ENCODE measurements around the gene HM13.

Gene HM13

DNA sequence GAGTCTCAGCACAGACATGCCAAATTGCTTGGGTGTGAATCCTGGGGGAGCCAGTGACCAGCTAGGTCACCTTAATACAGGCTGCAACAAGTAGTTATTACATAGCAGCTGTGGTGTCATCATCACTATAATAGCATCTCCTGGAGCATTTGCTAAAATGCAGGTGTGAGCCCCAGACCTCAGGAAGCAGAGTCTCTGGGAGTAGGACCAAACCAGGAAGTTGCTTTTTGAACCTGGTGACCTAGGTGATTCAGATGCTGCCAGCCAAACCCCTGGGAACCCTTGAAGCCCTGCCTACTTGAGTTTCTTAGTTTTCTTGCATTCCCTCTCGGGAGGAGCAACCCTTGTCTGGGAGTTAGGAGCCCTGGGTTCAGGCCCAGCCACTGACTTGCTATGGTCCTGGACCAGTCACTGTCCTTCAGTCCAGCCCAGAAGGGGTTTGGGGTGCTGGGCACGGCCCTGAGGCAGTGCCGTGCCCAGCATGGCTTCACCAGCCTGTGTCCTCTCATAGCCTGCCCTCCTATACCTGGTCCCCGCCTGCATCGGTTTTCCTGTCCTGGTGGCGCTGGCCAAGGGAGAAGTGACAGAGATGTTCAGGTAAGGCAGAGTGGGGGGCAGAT is 51.6 kb downstream of the HM13 start:
- H3K4me2 ChIP-seq, result no peak overlapping the region
- no peak overlapping the region for H3K4me3 ChIP-seq
- H3K4me1 ChIP-seq, result peaks cover 22% of the 10 kb centered on the region; the same call in 1 of the 2 replicates
- no peak for TF ChIP-seq Cebpa-rat (IDR thresholded peaks at IDR 0.05)
- H3K27ac ChIP-seq, result no peak overlapping the region
- no peaks in the 10 kb centered on the region for H3K27me3 ChIP-seq
- H4K20me1 ChIP-seq, result peaks cover 56% of the 10 kb centered on the region
- no peaks in the 10 kb centered on the region for H3K9me3 ChIP-seq
- no peak overlapping the region for H3K9ac ChIP-seq
- peaks cover 90% of the 10 kb centered on the region for H3K36me3 ChIP-seq

DNA sequence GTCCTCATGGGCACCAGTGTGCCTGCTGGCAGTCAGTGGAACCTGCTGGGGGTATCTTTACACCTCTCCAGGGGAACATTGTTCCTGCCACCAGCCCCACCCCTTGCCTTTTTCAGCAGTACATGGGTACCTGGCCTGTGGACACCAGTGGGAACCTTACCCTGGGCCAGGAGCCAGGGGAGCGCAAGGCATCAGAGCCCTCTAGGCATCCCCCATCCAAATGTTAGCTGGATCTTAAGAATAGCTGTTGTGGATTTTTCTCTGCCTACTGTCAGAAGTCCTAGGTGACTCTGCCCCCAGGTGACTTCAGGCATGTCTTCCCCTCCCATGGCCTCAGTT is 52.0 kb downstream of the HM13 start:
- Histone ChIP-seq H3K4me3 (no peak overlapping the region), H3K36me3 (peaks cover 87% of the 10 kb centered on the region), H3K9ac (no peak overlapping the region), H3K4me2 (no peak overlapping the region), H3K27ac (no peak overlapping the region), H4K20me1 (peaks cover 53% of the 10 kb centered on the region), H3K9me3 (no peaks in the 10 kb centered on the region), H3K27me3 (no peaks in the 10 kb centered on the region), H3K4me1 (peaks cover 22% of the 10 kb centered on the region; the same call in 1 of the 2 replicates)
- no peak for TF ChIP-seq Cebpa-rat (IDR thresholded peaks at IDR 0.05)

- TF ChIP-seq Cebpa-rat (IDR thresholded peaks at IDR 0.05), result no peak
- Histone ChIP-seq H3K9me3 (no peaks in the 10 kb centered on the region), H3K4me1 (peaks cover 22% of the 10 kb centered on the region; the same call in 1 of the 2 replicates), H3K4me3 (no peak overlapping the region), H3K27me3 (no peaks in the 10 kb centered on the region), H3K27ac (no peak overlapping the region), H3K4me2 (no peak overlapping the region), H3K36me3 (peaks cover 81% of the 10 kb centered on the region), H4K20me1 (peaks cover 50% of the 10 kb centered on the region), H3K9ac (no peak overlapping the region)
Observed at GRCh38 chr20:31566658-31567379, 52.6 kb downstream of the HM13 start.

GRCh38 chr20:31567380-31567720 is 53.1 kb downstream of the HM13 start:
- H3K9me3 ChIP-seq, result no peaks in the 10 kb centered on the region

DNA sequence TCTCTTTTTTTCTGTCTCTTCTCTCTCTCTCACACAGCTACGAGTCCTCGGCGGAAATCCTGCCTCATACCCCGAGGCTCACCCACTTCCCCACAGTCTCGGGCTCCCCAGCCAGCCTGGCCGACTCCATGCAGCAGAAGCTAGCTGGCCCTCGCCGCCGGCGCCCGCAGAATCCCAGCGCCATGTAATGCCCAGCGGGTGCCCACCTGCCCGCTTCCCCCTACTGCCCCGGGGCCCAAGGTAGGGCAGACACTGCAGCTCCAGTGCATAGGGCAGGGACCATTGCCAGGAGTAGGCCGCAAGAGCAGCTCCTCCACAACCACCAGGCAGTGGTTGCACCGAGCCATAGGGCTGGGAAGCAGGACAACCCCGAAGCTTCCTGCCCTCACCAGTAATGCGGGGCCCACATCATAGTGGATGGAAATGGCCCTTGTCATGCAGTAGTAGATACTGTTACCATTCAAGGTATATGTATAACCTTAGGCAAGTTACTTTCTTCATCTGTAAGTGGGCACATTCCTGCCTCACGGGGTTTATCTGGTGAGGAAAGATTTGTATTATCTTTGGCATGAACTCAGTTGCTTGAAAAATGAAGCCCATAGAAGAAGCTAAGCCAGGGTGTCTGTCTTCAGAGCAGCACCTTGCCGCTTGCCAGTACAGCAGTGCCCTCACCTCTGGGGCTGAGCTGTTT is 53.9 kb downstream of the HM13 start:
- TF ChIP-seq Cebpa-rat (IDR thresholded peaks at IDR 0.05), result no peak
- Histone ChIP-seq H3K36me3 (peaks cover 68% of the 10 kb centered on the region), H3K4me1 (peaks cover 29% of the 10 kb centered on the region), H3K4me2 (peak overlapping the region; percentile 8; the same call in 1 of the 2 replicates), H3K27me3 (no peaks in the 10 kb centered on the region), H4K20me1 (peaks cover 47% of the 10 kb centered on the region), H3K4me3 (no peak overlapping the region), H3K9me3 (no peaks in the 10 kb centered on the region), H3K9ac (no peak overlapping the region), H3K27ac (no peak overlapping the region)

More at GRCh38 chr20:31567380-31567720, 53.1 kb downstream of the HM13 start:
- H3K36me3 ChIP-seq, result peaks cover 76% of the 10 kb centered on the region
- H3K4me3 ChIP-seq, result no peak overlapping the region
- H3K27ac ChIP-seq, result no peak overlapping the region
- H3K9ac ChIP-seq, result no peak overlapping the region
- H3K4me1 ChIP-seq, result peaks cover 26% of the 10 kb centered on the region
- H4K20me1 ChIP-seq, result peaks cover 50% of the 10 kb centered on the region
- no peak for TF ChIP-seq Cebpa-rat (IDR thresholded peaks at IDR 0.05)
- no peaks in the 10 kb centered on the region for H3K27me3 ChIP-seq
- H3K4me2 ChIP-seq, result no peak overlapping the region

DNA sequence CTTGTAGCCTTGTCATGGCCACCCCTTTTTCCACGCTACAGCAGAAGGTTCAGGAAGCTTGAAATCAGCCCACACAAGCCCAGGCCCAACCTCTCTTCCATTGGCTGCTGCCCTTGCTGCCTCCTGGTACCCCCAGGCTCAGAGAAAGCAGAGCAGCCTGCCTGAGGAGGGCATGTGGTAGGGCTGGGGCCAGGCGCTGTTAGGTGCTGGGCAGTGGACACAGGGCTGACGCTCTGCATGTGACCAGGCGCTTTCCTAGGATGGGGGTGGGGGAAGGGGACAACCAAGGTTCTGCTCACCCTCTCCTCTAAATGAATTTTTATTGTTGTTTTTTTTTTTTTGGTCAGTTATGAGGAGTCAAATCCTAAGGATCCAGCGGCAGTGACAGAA is 54.5 kb downstream of the HM13 start:
- no peak overlapping the region for H3K9ac ChIP-seq
- H3K27me3 ChIP-seq, result no peaks in the 10 kb centered on the region
- H3K4me3 ChIP-seq, result no peak overlapping the region
- H3K27ac ChIP-seq, result no peak overlapping the region
- no peak overlapping the region for H3K4me2 ChIP-seq
- H4K20me1 ChIP-seq, result peaks cover 44% of the 10 kb centered on the region
- H3K36me3 ChIP-seq, result peaks cover 62% of the 10 kb centered on the region
- no peaks in the 10 kb centered on the region for H3K9me3 ChIP-seq
- H3K4me1 ChIP-seq, result peaks cover 35% of the 10 kb centered on the region
- no peak for TF ChIP-seq Cebpa-rat (IDR thresholded peaks at IDR 0.05)

DNA sequence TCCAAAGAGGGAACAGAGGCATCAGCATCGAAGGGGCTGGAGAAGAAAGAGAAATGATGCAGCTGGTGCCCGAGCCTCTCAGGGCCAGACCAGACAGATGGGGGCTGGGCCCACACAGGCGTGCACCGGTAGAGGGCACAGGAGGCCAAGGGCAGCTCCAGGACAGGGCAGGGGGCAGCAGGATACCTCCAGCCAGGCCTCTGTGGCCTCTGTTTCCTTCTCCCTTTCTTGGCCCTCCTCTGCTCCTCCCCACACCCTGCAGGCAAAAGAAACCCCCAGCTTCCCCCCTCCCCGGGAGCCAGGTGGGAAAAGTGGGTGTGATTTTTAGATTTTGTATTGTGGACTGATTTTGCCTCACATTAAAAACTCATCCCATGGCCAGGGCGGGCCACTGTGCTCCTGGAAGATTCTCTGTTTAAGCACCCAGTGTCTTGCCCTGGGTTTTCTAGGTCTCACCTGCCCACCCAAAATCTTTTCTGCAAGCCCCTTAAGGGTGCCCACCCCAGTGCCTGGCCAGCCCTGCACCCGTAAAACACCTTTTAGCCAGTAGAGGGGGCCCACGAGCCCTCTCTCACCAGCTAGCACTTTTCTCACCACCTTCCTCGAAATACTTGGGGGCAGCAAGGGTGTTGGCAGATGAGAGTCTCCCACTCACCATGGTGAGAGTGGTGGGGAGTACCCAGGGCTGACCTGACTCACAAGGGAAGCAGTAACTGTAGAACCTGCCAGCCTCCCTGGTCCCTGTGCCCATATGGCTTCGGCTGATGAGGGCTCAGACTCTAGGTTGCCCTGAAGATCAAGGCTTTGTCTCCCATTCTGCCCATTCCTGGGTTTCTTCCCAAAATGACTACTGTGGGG is 55.1 kb downstream of the HM13 start:
- H3K27me3 ChIP-seq, result no peaks in the 10 kb centered on the region
- H3K4me2 ChIP-seq, result no peak overlapping the region
- no peaks in the 10 kb centered on the region for H3K9me3 ChIP-seq
- TF ChIP-seq Cebpa-rat (IDR thresholded peaks at IDR 0.05), result no peak
- peaks cover 56% of the 10 kb centered on the region for H3K36me3 ChIP-seq
- H3K4me1 ChIP-seq, result peaks cover 37% of the 10 kb centered on the region
- H3K4me3 ChIP-seq, result no peak overlapping the region
- H3K9ac ChIP-seq, result no peak overlapping the region
- H4K20me1 ChIP-seq, result peaks cover 44% of the 10 kb centered on the region
- H3K27ac ChIP-seq, result no peak overlapping the region

- Histone ChIP-seq H4K20me1 (peaks cover 44% of the 10 kb centered on the region), H3K27ac (no peak overlapping the region), H3K27me3 (no peaks in the 10 kb centered on the region), H3K9ac (no peak overlapping the region), H3K36me3 (peaks cover 52% of the 10 kb centered on the region), H3K4me2 (no peak overlapping the region), H3K9me3 (no peaks in the 10 kb centered on the region), H3K4me3 (no peak overlapping the region), H3K4me1 (peaks cover 37% of the 10 kb centered on the region)
- TF ChIP-seq Cebpa-rat (IDR thresholded peaks at IDR 0.05), result no peak
Observed at GRCh38 chr20:31570021-31570463, 55.8 kb downstream of the HM13 start.

DNA sequence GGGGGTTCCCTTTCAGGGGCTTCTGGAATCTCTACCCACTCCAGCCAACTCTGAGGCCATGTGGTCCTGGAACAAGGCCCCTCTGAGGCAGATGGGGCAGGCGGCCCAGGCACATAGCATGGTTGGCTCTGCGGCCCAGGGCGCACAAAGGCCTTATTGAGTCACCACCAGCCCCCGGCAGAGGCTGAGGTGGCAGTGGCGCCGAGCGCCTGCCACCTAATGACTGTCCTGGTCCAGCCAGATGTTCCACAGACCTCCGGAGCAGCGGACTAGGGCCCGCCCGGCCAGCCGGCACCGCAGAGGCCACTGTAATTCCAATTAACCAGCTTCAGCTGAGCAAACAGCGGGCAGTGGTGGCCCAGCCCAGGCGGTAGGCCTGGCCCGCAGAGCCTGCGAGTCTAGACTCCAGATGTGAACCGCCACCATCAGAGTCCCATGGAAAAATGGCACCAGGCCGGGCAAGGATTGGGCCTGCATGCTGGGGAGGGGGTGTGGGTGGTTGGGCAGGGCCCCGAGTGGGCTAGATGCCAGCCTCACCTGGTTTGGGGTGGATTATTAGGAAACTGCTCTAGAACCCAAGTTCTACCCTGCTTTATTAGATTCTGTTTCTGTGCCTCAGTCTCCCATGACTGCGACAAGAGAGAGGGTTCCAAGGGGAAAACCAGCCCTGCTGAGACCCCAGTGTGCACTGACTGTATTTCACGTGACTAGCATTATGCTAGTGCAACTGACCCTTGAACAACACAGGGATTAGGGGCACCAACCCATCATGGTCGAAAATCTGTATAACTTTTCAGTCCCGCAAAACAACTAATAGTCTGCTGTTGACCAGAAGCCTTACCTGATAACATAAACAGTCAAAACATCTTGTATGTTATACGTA is 56.7 kb downstream of the HM13 start:
- peaks cover 39% of the 10 kb centered on the region for H4K20me1 ChIP-seq
- no peaks in the 10 kb centered on the region for H3K9me3 ChIP-seq
- no peaks in the 10 kb centered on the region for H3K27me3 ChIP-seq
- H3K4me3 ChIP-seq, result no peak overlapping the region
- H3K4me1 ChIP-seq, result peaks cover 37% of the 10 kb centered on the region
- H3K27ac ChIP-seq, result no peak overlapping the region
- H3K36me3 ChIP-seq, result peaks cover 46% of the 10 kb centered on the region
- H3K9ac ChIP-seq, result no peak overlapping the region
- no peak for TF ChIP-seq Cebpa-rat (IDR thresholded peaks at IDR 0.05)
- H3K4me2 ChIP-seq, result no peak overlapping the region

Measured in BLaER1 (cell line).